ENCODE results near the gene SAMD15.
A peak's percentile ranks its signal among the peaks of the same experiment; 100 is the strongest.
"Not testable (repeated sequence)": the region's sequence is repeated elsewhere in the genome, so short reads cannot be mapped to it uniquely, and the experiment has no call there.

SAMD15 gene

GRCh38 chr14:77375973-77376770 is 1.0 kb upstream of the SAMD15 start:
- DNase-seq, result peak; percentile 41

- DNase-seq, result no peak
Observed at GRCh38 chr14:77377502-77377844, 294 bp downstream of the SAMD15 start.

- DNase-seq, result no peak
Observed at GRCh38 chr14:77378701-77379100, 1.5 kb downstream of the SAMD15 start.

- no peak for DNase-seq
Observed at GRCh38 chr14:77390188-77390587, 13.0 kb downstream of the SAMD15 start.

GRCh38 chr14:77400216-77400615 is 23.0 kb downstream of the SAMD15 start:
- no peak for DNase-seq

- DNase-seq, result no peak
Observed at GRCh38 chr14:77403768-77404167, 26.6 kb downstream of the SAMD15 start.

- no peak for DNase-seq
Observed at GRCh38 chr14:77406086-77406485, 28.9 kb downstream of the SAMD15 start.

- no peak for DNase-seq
Observed at GRCh38 chr14:77406718-77407117, 29.5 kb downstream of the SAMD15 start.

GRCh38 chr14:77407158-77407557 is 30.0 kb downstream of the SAMD15 start:
- no peak for DNase-seq

- DNase-seq, result peak; percentile 15
Observed at GRCh38 chr14:77409131-77409533, 32.0 kb downstream of the SAMD15 start.

- DNase-seq, result not testable (repeated sequence)
Observed at GRCh38 chr14:77415403-77416030, 38.3 kb downstream of the SAMD15 start.

- not testable (repeated sequence) for DNase-seq
Observed at GRCh38 chr14:77416098-77416497, 38.9 kb downstream of the SAMD15 start.

- no peak for DNase-seq
Observed at GRCh38 chr14:77416836-77417235, 39.7 kb downstream of the SAMD15 start.

GRCh38 chr14:77421201-77421600 is 44.0 kb downstream of the SAMD15 start:
- no peak for DNase-seq

- no peak for DNase-seq
Observed at GRCh38 chr14:77423423-77423822, 46.2 kb downstream of the SAMD15 start, which contains the start of gene NOXRED1. Gene NOXRED1 (minus strand): TSS chr14:77423523. CDS start chr14:77422889, 634 bp downstream.

GRCh38 chr14:77424862-77425261 is 47.7 kb downstream of the SAMD15 start:
- DNase-seq, result no peak

- DNase-seq, result no peak
Observed at GRCh38 chr14:77426396-77426795, 49.2 kb downstream of the SAMD15 start.

- DNase-seq, result no peak
Observed at GRCh38 chr14:77436042-77436441, 58.9 kb downstream of the SAMD15 start.

- DNase-seq, result no peak
Observed at GRCh38 chr14:77438596-77438995, 61.4 kb downstream of the SAMD15 start.

- no peak for DNase-seq
Observed at GRCh38 chr14:77439861-77440260, 62.7 kb downstream of the SAMD15 start.
